ENCODE measurements around the gene GSTO2. TPM values are rescaled to one million over a fixed set of nuclear protein-coding genes. Genes with fewer than 3 reads are reported as not detected.

The GSTO2 gene
- total and polyA plus RNA-seq, 2 of the 4 experiments (the other 2 are of a cell fraction): 1.4 to 2.3 TPM

DNA sequence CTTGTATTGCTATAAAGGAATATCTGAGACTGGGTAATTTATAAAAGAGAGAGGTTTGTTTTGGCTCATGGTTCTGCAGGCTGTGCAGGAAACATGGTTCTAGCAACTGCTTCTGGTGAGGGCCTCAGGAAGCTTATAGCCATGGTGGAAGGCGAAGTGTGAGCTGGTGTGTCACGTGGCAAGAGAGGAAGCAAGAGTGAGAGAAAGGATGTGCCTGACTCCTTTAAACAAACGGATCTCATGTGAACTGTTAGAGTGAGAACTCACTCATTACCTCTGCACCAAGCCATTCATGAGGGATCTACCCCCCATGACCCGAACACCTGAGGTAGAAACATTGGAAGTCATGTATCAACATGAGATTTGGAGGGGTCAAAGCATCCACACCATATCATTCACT lies 77.0 kb downstream of the GSTO2 start:
- Histone ChIP-seq H3K4ac (ENCODE audit: low read depth, low read length) (no peak overlapping the region), H4K8ac (ENCODE audit: low read depth in 2 of 2, low read length in 2 of 2) (no peak overlapping the region), H2BK5ac (ENCODE audit: low read depth, low read length, poor library complexity, severe bottlenecking) (no peak overlapping the region), H3K9ac (ENCODE audit: low read depth, low read length) (no peak overlapping the region), H2BK120ac (ENCODE audit: low read depth, low read length) (no peak overlapping the region), H3K9me3 (ENCODE audit: control insufficient read depth, insufficient read depth, low read length) (no peaks in the 10 kb centered on the region), H3K14ac (replicated peaks; ENCODE audit: low read depth, low read length) (no peak overlapping the region), H2BK20ac (ENCODE audit: low read depth, low read length) (no peak overlapping the region), H3K18ac (ENCODE audit: low read depth, low read length) (no peak overlapping the region), H3K4me1 (ENCODE audit: control insufficient read depth, insufficient read depth, low read length) (peaks cover 6% of the 10 kb centered on the region; the same call in 1 of the 2 replicates), H2BK15ac (ENCODE audit: low read depth, low read length) (no peak overlapping the region), H4K20me1 (ENCODE audit: insufficient read depth, low read length) (no peaks in the 10 kb centered on the region), H4K5ac (ENCODE audit: low read depth, low read length) (no peak overlapping the region), H3K23ac (ENCODE audit: low read depth, low read length) (no peak overlapping the region), H3K9me1 (ENCODE audit: insufficient read depth, low read length) (peaks cover 3% of the 10 kb centered on the region; the same call in 1 of the 2 replicates), H3K4me2 (ENCODE audit: low read depth, low read length) (no peak overlapping the region), H3K36me3 (ENCODE audit: control insufficient read depth, insufficient read depth, low read length) (no peaks in the 10 kb centered on the region), H3K27ac (ENCODE audit: insufficient read depth, low read length) (no peak overlapping the region), H2AFZ (replicated peaks; ENCODE audit: low read length, poor library complexity) (no peak overlapping the region), H3K4me3 (ENCODE audit: insufficient read depth, low read depth, low read length) (no peak overlapping the region), H2AK9ac (replicated peaks; ENCODE audit: low read depth, low read length, poor library complexity) (no peak overlapping the region), H3K56ac (ENCODE audit: extremely low read depth, insufficient read depth, low read length) (no peak overlapping the region), H4K91ac (ENCODE audit: insufficient read depth, low read depth, low read length) (no peak overlapping the region), H3K79me1 (ENCODE audit: low read depth in 1 of 2, low read length in 2 of 2) (no peaks in the 10 kb centered on the region; a peak in 1 of 4 replicates), H2AK5ac (ENCODE audit: low read depth, low read length) (no peak overlapping the region), H3K27me3 (ENCODE audit: control insufficient read depth, insufficient read depth, low read length) (no peaks in the 10 kb centered on the region)
- no peak for TF ChIP-seq MAFK (IDR thresholded peaks at IDR 0.05; ENCODE audit: low read depth, low read length)
- DNase-seq: no peak
- no TSS peak for BruUV-seq (replicated peaks)
- ChIA-PET POLR2A (ENCODE audit: unreplicated experiment) (no interaction called here), CTCF (interaction anchor here (0.6 to 1.7 kb wide), 2 partner anchors 71 to 1902 kb away, joined by 3 to 4 read pairs; no protein-coding TSS in a partner anchor)
- intact Hi-C loops (cut with micrococcal nuclease): no loop called here
- in situ Hi-C loops (cut with MboI; ENCODE audit: low sequenced_read_pairs): loop anchor here (5.0 kb wide), 2 partner anchors 54 to 299 kb away; no protein-coding TSS in a partner anchor
- dilution Hi-C loops (cut with HindIII; ENCODE audit: low sequenced_read_pairs, unreplicated experiment): no loop called here
- no peak for ATAC-seq (ENCODE audit: low read depth)
- no CpG with 5 or more reads among the region's 4 CpGs for WGBS, 2 experiments (ENCODE audit: extremely low coverage in 2 of 2, insufficient read length in 1 of 2)

Measured in IMR-90 (cell line).